ENCODE data around the gene NDUFB10.
"Not testable (repeated sequence)": the region's sequence is repeated elsewhere in the genome, so short reads cannot be mapped to it uniquely, and the experiment has no call there.

Gene NDUFB10

GRCh38 chr16:1946495-1947368, 12.6 kb upstream of the NDUFB10 start:
- DNase-seq (ENCODE audit: low read depth) = no peak

DNA sequence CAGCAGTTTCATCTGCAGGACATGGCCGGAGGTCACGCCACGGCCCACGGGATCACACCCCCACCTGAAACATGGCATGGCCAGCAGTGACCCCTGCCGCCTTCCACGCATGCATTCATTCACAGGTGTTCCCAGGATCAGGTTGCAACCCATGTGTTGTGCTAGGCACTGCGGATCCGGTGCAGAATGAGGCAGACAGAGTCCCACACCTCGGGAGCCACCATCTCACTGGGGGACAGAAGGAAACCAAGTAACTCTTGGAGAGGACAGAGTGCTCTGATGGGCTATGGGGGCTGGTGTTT, 12.0 kb upstream of the NDUFB10 start:
- no peak for DNase-seq (ENCODE audit: low read depth)

DNA sequence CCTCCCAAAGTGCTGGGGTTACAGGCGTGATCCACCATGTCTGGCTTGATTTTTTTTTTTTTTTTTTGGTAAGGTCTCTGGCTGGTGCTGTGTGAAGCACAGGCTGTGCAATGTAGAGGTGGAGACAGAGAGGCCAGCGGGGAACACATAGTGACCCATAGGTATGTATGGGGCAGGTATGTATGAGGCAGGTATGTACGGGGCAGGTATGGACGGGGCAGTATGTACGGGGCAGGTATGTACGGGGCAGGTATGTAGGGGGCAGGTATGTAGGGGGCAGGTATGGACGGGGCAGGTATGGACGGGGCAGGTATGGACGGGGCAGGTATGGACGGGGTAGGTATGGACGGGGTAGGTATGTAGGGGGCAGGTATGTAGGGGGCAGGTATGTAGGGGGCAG, 9.8 kb upstream of the NDUFB10 start:
- DNase-seq (ENCODE audit: low read depth) = no peak

DNA sequence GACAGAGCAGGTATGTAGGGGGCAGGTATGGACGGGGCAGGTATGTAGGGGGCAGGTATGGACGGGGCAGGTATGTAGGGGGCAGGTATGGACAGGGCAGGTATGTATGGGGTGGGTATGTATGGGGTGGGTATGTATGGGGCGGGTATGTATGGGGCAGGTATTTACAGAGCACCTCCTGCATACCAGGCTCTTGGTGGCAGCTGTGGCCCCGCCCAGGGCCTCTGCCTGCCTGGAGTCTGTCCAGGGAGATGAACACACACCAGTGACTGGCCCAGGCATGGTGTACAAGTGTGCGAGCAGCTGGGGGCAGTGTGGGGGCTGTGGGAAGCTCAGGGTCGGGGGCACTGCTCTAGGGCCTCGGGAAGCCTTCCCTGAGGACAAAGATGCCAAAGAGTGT, 9.3 kb upstream of the NDUFB10 start:
- no peak for DNase-seq (ENCODE audit: low read depth)

DNA sequence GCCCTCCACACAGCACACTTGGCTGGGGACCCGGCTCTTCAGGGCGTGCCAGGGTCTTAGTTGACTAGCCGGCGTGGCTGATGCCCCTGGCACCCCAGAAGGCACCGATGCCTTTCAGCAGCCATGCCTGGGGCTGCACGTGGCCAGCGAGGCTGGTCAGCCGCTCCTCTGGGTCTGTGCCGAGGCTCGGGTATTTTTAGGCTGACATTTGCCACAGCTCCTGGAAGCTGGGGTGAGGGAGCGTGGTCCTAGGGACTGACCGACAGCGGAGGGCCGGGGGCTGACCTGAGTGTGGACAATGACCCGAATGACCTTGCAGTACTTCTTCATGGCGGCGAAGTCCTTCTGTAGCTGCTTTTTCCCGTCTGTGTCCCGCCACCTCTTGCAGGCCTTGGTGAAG, 8.8 kb upstream of the NDUFB10 start:
- no peak for DNase-seq (ENCODE audit: low read depth)

DNA sequence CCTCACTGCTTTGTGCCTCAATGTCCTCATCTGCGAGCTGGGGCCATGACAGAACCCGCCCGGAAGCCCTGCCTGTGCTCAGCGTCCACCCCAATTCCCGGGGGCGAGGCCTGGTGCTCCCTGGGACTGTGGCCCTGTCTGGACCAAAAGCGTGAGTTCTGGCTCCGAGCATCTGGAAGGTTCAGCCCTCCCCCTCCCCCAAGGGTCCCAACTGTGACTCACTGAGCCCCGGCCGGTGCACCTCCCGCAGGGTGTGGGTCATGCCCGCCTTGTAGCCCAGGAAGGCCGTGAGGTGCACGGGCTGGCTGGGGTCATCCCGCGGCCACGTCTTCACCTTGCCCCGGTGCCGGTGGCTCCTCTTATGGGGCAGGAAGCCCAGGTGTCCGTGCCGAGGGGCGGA, 5.6 kb upstream of the NDUFB10 start:
- DNase-seq (ENCODE audit: low read depth) = no peak

DNA sequence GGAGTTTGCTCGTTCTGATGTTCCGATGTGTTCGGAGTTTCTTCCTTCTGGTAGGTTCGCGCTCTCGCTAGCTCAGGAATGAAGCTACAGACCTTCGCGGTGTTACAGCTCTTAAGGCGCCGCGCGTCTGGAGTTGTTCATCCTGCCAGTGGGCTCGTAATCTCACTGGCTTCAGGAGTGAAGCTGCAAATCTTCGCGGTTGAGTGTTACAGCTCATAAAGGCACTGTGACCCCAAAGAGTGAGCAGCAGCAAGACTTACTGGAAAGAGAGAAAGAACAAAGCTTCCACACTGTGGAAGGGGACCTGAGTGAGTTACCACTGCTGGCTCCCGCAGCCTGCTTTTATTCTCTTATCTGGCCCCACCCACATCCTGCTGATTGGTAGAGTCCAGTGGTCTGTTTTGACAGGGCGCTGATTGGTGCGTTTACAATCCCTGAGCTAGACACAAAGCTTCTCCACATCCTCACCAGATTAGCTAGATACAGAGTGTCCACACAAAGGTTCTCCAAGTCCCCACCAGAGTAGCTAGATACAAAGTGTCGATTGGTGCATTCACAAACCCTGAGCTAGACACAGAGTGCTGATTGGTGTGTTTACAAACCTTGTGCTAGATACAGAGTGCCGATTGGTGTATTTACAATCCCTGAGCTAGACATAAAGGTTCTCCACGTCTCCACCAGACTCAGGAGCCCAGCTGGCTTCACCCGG, 1.8 kb upstream of the NDUFB10 start:
- DNase-seq (ENCODE audit: low read depth) = not testable (repeated sequence)

- DNase-seq (ENCODE audit: low read depth) = not testable (repeated sequence)
These were observed 1.2 kb upstream of the NDUFB10 start for GRCh38 chr16:1958143-1958491.

- no peak for DNase-seq (ENCODE audit: low read depth)
These were observed 546 bp upstream of the NDUFB10 start for GRCh38 chr16:1958715-1959268.

GRCh38 chr16:1960665-1961630, 1.6 kb downstream of the NDUFB10 start:
- no peak for DNase-seq (ENCODE audit: low read depth)

- no peak for DNase-seq (ENCODE audit: low read depth)
These were observed 2.3 kb downstream of the NDUFB10 start for GRCh38 chr16:1961651-1962067.

- not testable (repeated sequence) for DNase-seq (ENCODE audit: low read depth)
These were observed 3.1 kb downstream of the NDUFB10 start for GRCh38 chr16:1962161-1963153.

DNA sequence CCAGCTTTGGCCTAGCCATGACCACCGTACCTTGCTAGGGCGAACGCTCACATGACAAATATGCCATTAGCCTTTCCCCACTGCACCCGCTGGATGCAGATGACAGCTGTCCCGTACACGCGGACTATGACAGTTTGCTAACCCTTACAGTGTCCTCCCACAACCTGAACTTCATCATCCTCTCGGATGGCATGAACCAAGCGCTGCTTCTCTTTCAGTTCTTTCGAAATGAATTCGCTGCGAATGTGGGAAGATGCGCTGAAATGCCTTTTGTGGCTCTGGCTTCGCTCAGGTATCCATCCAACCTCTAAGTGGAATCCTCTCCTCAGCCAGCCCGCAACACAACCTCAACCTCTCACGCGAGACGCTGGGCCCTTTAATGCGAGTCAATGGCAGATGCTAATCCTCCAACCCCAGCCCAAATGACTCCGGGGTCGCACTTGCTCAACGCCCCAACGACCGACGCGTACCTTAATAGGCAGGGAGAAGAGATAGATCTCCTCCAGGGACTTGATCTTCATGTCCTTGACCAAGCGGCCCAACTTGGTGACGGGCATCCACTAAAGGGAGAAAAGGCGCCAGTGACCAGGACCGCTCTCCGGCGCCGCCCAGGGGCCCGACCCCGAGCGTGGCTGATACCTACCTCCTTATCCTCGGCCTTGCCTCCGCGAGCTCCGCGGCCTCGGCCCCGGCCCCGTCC, 4.6 kb downstream of the NDUFB10 start:
- no peak for DNase-seq (ENCODE audit: low read depth)

GRCh38 chr16:1964506-1965395, 5.4 kb downstream of the NDUFB10 start, which contains the start of gene RPS2:
Gene RPS2 (minus strand): TSS chr16:1964826. CDS start chr16:1964625, 201 bp downstream.
- DNase-seq (ENCODE audit: low read depth) = peak; percentile 95

- no peak for DNase-seq (ENCODE audit: low read depth)
These were observed 6.2 kb downstream of the NDUFB10 start for GRCh38 chr16:1965396-1966001.

DNA sequence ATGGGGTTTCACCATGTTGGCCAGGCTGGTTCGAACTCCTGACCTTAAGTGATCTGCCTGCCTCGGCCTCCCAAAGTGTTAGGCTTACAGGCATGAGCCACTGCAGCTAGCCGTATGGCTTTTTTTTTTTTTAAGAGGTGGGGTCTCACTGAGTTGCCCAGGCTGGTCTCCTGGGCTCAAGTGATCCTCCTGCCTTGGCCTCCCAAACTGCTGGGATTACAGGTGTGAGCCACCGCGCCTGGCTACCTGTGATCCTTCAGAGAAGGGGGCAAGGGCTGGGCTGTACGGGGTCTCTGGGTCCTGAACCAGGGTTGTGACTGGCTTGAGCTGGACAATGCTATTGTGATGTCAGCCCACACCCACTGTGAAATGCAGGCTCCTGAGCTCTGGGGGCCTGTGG, 7.1 kb downstream of the NDUFB10 start, which contains the start of gene RNF151:
TSS of gene RNF151 (plus strand) at position 397 of the 400 bp plus-strand sequence. CDS start 26 bp downstream, outside the sequence.
- DNase-seq (ENCODE audit: low read depth) = no peak

DNA sequence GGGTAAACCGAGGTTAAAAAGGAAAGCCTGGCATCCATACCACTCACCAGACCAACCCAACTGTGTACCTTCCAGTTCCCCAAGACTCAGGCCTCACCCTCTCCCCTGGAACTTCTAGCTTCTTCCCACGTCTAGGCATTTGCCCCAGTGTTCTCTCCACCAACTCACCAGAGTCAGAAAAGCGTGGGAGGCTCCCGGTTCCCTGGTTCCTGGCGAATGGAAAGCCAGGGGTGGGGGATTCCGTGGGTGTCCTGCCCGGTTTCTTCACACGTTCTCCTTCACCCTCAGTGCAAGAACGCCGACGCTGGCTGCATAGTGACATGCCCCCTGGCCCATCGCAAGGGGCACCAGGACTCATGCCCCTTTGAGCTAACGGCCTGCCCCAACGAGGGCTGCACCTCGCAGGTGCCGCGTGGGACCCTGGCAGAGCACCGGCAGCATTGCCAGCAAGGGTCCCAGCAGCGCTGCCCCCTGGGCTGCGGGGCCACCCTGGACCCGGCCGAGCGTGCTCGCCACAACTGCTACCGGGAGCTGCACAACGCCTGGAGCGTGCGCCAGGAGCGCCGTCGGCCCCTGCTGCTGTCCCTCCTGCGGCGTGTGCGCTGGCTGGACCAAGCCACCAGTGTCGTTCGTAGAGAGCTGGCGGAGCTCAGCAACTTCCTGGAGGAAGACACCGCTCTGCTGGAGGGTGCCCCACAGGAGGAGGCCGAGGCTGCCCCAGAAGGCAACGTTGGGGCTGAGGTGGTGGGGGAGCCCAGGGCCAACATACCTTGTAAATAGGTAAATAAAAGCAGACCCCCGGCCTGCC, 9.0 kb downstream of the NDUFB10 start:
- no peak for DNase-seq (ENCODE audit: low read depth)
